ENCODE results near the gene NQO1.
"Not testable (repeated sequence)": the region's sequence is repeated elsewhere in the genome, so short reads cannot be mapped to it uniquely, and the experiment has no call there.

The NQO1 gene

GRCh38 chr16:69744363-69745231, 18.2 kb upstream of the NQO1 start:
- FAIRE-seq: no peak
- no peak for TF ChIP-seq CTCF (IDR thresholded peaks at IDR 0.05; ENCODE audit: insufficient read depth, missing control alignments)
- DNase-seq (ENCODE audit: insufficient read length, low spot score): no peak

DNA sequence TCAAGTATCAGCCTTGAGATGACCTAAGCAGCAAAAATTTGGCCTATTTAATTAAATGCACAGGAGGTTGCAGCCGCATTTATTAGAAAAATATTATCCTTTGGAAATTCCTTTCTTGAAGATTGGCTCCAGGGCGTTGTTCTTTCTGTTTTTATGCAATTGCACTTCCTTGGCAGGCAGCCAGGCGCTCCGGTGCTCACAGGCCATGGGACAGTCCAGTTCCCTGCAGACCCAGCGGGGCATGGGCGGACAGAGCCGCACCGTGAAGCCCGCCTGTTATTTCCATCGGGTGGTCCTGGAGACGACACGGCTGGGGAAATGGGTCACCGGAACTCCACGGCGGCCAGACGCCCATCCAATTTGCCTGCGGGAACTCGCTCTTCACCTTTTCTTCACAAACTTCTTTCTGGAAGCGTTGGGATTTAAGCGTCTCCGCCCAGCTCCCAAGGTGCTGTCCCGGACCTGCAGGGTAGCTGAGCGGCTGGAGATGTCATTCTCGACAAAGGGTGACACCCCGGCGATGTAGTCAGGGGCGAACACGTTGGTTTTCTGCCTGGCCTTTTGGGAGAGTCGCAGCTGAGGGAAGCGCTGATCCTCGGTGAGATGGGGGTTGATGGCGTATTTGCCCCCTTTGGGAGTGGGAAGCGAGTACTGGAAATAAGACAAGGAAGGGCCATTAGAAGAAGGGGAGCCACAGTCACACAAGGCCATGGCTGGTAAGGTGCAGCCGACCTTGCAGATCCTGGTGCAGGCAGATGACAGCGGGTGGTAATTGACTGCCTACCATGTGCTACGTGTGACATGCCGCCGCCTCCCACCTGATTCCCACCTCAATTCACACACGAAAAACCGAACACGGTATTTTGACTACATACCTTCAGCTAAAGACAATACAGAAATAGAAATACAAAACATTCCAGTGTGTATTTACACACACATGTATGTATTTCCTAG, 15.9 kb upstream of the NQO1 start:
- no peak for FAIRE-seq
- TF ChIP-seq CTCF (IDR thresholded peaks at IDR 0.05; ENCODE audit: insufficient read depth, missing control alignments): no peak
- DNase-seq (ENCODE audit: insufficient read length, low spot score): no peak

GRCh38 chr16:69741519-69741918, 15.2 kb upstream of the NQO1 start:
- no peak for DNase-seq (ENCODE audit: insufficient read length, low spot score)
- no peak for TF ChIP-seq CTCF (IDR thresholded peaks at IDR 0.05; ENCODE audit: insufficient read depth, missing control alignments)
- no peak for FAIRE-seq

DNA sequence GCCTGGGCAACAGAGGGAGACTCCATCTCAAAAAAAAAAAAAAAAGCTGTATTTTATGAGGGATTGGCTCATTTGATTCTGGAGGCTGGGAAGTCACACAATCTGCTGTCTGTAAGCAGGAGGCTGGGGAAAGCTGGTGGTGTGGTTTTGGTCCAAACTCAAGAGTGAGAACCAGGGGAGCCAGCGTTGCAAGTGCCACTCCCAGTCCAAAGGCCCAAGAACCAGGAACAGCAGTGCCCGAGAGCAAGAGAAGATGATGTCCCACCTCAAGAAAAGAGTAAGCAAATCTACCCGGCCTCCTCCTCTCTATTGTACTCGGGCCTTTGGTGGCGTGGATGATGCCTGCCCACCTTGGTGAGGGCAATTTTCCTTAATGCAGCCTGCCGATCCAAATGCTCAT, 5.7 kb upstream of the NQO1 start:
- no peak for FAIRE-seq
- TF ChIP-seq CTCF (IDR thresholded peaks at IDR 0.05; ENCODE audit: insufficient read depth, missing control alignments): no peak
- no peak for DNase-seq (ENCODE audit: insufficient read length, low spot score)

GRCh38 chr16:69731280-69731679, 4.9 kb upstream of the NQO1 start:
- not testable (repeated sequence) for FAIRE-seq; DNase-seq (ENCODE audit: insufficient read length, low spot score)

DNA sequence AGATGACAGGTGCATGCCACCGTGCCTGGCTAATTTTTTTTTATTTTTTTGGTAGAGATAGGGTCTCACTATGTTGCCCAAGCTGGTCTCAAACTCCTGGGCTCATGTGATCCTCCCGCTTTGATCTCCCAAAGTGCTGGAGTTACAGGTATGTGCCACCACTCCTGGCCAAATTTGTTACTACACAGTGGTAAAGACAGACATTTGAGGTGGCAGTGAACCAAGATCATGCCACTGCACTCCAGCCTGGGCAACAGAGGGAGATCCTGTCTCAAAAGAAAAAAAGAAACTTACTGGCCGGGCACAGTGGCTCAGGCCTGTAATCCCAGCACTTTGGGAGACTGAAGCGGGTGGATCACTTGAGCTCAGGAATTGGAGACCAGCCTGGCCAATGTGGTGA, 2.7 kb upstream of the NQO1 start:
- not testable (repeated sequence) for FAIRE-seq; DNase-seq (ENCODE audit: insufficient read length, low spot score)

DNA sequence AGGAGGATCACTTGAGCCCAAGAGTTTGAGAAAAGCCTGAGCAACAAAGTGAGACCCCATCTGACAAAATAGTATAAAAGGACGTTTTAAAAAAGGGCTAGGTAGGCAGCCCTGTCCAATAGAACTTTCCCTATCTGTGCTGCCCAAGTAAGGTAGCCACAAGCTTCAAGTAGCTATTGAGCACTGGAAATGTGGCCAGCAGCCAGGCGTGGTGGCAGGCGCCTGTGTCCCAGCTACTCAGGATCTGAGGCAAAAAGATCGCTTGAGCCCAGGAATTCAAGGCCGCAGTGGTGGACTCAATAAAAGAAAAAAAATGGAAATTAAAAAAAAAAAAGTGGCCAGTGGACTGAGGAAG, 1.5 kb upstream of the NQO1 start:
- FAIRE-seq: no peak
- no peak for DNase-seq (ENCODE audit: insufficient read length, low spot score)
- no peak for TF ChIP-seq CTCF (IDR thresholded peaks at IDR 0.05; ENCODE audit: insufficient read depth, missing control alignments)
